Bronchial epithelial cell (primary cell): ENCODE measurements around the gene AHI1. TPM values are rescaled to one million over a fixed set of nuclear protein-coding genes. Genes with fewer than 3 reads are reported as not detected.

ENCODE experiments used
- DNase-seq: peaks from one replicate; pipeline ENCODE4 v3.0.0-alpha.2; 2010; ENCODE audit warnings: low read depth
- FAIRE-seq: peaks from 2 replicates; lab custom pipeline; 2011; peaks lifted over from hg19 to GRCh38; lab: Jason Lieb, UNC
- H3K27me3 ChIP-seq: 2 replicates; pipeline ENCODE4 v1.5.1; 2011; ENCODE audit warnings: low read length; ENCODE audit not compliant: control insufficient read depth, insufficient read depth
- H3K36me3 ChIP-seq: 2 replicates; pipeline ENCODE4 v1.5.1; 2011; ENCODE audit warnings: low read length; ENCODE audit not compliant: control insufficient read depth, insufficient read depth
- H3K4me3 ChIP-seq: 2 replicates; pipeline ENCODE4 v1.5.1; 2011; ENCODE audit warnings: mild to moderate bottlenecking, low read depth, low read length, control low read depth
- total RNA-seq: library from RNA; depleted of rRNA; stranded (reverse); fragments of >200 nt; gene quantifications from 2 replicates; pipeline ENCODE4 v1.2.1, GENCODE V29; 2014
- TF ChIP-seq, protein P1 (sequence below): IDR thresholded peaks from 2 replicates; pipeline ENCODE4 v1.5.1; 2011; ENCODE audit warnings: mild to moderate bottlenecking, moderate library complexity, low read length, control low read depth, inconsistent platforms; ENCODE audit not compliant: insufficient read depth, severe bottlenecking

AHI1 gene
- total RNA-seq, 1 donor from 2014 or later = 5.5 TPM

- H3K27me3 ChIP-seq = no peaks in the 10 kb centered on the region
- FAIRE-seq (no peak), DNase-seq (peak; percentile 53)
- H3K4me3 ChIP-seq = no peak overlapping the region
- TF ChIP-seq, protein P1, sequence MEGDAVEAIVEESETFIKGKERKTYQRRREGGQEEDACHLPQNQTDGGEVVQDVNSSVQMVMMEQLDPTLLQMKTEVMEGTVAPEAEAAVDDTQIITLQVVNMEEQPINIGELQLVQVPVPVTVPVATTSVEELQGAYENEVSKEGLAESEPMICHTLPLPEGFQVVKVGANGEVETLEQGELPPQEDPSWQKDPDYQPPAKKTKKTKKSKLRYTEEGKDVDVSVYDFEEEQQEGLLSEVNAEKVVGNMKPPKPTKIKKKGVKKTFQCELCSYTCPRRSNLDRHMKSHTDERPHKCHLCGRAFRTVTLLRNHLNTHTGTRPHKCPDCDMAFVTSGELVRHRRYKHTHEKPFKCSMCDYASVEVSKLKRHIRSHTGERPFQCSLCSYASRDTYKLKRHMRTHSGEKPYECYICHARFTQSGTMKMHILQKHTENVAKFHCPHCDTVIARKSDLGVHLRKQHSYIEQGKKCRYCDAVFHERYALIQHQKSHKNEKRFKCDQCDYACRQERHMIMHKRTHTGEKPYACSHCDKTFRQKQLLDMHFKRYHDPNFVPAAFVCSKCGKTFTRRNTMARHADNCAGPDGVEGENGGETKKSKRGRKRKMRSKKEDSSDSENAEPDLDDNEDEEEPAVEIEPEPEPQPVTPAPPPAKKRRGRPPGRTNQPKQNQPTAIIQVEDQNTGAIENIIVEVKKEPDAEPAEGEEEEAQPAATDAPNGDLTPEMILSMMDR = no peak
- no peaks in the 10 kb centered on the region for H3K36me3 ChIP-seq
These were observed 163.4 kb downstream of the AHI1 start for GRCh38 chr6:135334169-135334568.

- H3K36me3 ChIP-seq = no peaks in the 10 kb centered on the region
- no peak for FAIRE-seq
- no peak for DNase-seq
- TF ChIP-seq, protein P1 = no peak
- H3K4me3 ChIP-seq = no peak overlapping the region
- H3K27me3 ChIP-seq = no peaks in the 10 kb centered on the region
These were observed 166.5 kb downstream of the AHI1 start for GRCh38 chr6:135331002-135331401.

DNA sequence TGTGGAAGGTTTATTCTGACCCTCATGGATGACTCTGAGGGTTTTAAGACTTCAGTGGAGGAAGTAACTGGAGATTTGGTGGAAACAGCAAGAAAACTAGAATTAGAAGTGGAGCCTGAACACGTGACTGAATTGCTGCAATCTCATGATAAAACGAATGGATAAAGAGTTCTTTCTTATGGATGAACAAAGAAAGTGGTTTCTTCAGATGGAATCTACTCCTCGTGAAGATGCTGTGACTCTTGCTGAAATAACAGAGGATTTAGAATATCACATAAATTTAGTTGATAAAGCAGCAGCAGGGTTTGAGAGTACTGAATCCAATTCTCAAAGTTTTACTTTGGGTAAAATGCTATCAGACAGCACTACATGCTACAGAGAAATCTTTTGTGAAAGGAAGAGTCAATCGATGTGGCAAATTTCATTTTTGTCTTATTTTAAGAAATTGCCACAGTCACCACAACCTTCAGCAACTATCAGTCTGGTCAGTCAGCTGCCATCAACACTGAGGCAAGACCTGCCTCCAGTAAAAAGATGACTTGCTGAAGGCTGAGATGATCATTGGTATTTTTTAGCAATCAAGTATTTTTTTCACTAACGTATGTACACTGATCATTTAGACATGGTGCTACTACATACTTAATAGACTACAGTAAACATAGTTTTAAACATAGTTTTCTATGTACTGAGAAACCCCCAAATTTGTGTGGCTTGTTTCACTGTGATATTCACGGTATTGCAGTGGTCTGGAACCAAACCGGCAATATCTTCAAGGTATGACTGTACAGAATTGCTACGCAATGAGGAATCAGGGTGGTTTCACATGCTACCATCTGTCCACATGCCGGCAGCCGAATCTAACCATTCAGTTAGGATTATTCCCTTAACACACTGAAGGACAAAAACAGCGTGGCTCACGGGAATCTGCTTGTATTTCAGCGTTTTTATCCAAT lies 167.4 kb downstream of the AHI1 start:
- TF ChIP-seq, protein P1 = no peak
- H3K36me3 ChIP-seq = no peaks in the 10 kb centered on the region
- DNase-seq = no peak
- H3K4me3 ChIP-seq = no peak overlapping the region
- H3K27me3 ChIP-seq = no peaks in the 10 kb centered on the region
- no peak for FAIRE-seq

- DNase-seq (peak; percentile 61), FAIRE-seq (no peak)
- no peak overlapping the region for H3K4me3 ChIP-seq
- no peaks in the 10 kb centered on the region for H3K27me3 ChIP-seq
- TF ChIP-seq, protein P1 = no peak
- no peaks in the 10 kb centered on the region for H3K36me3 ChIP-seq
These were observed 169.4 kb downstream of the AHI1 start for GRCh38 chr6:135328136-135328535.

DNA sequence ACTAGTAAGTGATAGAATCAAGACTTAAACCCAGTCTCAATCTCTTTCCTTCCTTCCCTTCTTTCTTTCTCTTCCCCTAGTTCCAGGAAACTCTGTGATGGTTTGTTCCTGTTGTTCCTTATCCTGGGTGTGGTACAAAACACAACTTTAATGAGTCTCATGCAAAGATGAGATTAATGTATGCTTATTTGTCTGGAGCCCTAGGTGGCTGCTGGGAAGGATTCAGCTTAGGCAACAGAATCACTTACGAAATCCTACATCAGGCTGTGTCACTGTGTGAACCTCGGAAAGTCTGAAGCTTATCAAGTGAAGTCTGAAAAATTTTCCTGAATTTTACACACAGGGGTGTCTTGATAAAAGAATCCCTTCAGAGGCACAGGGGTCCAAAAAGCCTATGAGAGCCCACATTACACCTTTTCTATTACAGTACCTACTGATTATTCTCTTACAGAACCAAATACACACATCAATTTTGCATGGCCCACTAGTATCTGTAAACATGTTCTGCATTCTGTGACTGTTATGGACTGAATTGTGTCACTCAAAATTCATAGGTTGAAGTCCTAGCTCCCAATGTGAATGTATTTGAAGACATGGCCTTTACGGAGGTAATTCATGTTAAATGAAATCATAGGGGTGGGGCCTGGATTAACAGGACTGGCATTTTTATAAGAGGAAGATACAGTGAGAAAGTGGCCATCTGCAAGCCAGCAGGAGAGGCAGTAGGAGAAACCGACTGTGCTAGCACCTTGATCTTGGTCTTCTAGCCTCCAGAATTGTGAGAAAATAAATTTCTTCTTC lies 171.7 kb downstream of the AHI1 start:
- TF ChIP-seq, protein P1 = no peak
- H3K4me3 ChIP-seq = no peak overlapping the region
- no peak for FAIRE-seq
- H3K36me3 ChIP-seq = no peaks in the 10 kb centered on the region
- H3K27me3 ChIP-seq = no peaks in the 10 kb centered on the region
- peak; percentile 26 for DNase-seq
